Measurements from ENCODE around the gene NPR2.

Gene NPR2

DNA sequence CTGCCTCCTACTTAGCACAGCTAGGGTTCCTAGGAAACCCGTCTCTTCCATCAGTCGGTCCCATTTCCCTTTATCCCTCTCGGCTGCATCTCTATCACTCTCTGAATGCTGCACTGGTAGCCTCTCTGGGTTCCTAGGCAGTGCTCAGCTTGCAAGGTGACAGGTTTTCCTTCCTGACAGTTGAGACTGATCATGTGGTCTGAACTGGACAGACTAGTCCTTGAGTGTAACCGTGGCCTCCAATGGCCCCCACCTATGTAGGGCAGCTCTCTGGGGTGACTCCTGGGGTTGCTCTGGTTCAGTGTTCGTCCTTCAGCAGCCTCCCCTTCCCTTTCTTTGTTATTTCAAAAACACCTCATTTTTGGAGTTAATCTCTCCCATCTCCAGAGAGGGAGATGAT lies 41.4 kb downstream of the NPR2 start:
- DNase-seq (ENCODE audit: low read depth): no peak

- DNase-seq (ENCODE audit: low read depth): no peak
These were observed 43.1 kb downstream of the NPR2 start for GRCh38 chr9:35834260-35835215.

GRCh38 chr9:35835216-35835632 lies 43.8 kb downstream of the NPR2 start:
- no peak for DNase-seq (ENCODE audit: low read depth)

- DNase-seq (ENCODE audit: low read depth): no peak
These were observed 44.4 kb downstream of the NPR2 start for GRCh38 chr9:35835766-35836165.

- no peak for DNase-seq (ENCODE audit: low read depth)
These were observed 45.2 kb downstream of the NPR2 start for GRCh38 chr9:35836595-35836994.

GRCh38 chr9:35839926-35840325 lies 48.5 kb downstream of the NPR2 start:
- no peak for DNase-seq (ENCODE audit: low read depth)

GRCh38 chr9:35840881-35841644 lies 49.7 kb downstream of the NPR2 start:
- DNase-seq (ENCODE audit: low read depth): no peak

GRCh38 chr9:35841645-35841900 lies 50.2 kb downstream of the NPR2 start:
- DNase-seq (ENCODE audit: low read depth): no peak

- no peak for DNase-seq (ENCODE audit: low read depth)
These were observed 50.8 kb downstream of the NPR2 start for GRCh38 chr9:35842020-35842745.

DNA sequence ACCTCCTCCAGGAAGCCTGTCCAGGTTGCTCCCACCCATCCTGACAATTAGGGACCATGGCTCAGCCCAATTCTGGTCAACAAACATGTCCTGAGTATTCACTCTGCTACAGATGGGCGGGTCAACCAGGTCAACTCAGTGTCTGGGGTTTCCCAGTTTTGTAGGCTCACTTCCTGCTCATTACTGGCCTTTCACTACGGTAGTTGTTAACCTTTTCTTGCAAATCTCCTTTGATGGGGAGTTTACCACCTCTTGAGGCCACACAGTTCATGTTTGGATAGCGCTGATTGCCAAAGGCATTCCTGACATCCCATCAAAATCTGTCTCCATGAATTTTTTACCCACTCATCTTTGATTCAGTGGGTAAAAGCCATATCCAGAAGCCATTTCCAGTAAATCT lies 51.4 kb downstream of the NPR2 start:
- DNase-seq (ENCODE audit: low read depth): no peak

DNA sequence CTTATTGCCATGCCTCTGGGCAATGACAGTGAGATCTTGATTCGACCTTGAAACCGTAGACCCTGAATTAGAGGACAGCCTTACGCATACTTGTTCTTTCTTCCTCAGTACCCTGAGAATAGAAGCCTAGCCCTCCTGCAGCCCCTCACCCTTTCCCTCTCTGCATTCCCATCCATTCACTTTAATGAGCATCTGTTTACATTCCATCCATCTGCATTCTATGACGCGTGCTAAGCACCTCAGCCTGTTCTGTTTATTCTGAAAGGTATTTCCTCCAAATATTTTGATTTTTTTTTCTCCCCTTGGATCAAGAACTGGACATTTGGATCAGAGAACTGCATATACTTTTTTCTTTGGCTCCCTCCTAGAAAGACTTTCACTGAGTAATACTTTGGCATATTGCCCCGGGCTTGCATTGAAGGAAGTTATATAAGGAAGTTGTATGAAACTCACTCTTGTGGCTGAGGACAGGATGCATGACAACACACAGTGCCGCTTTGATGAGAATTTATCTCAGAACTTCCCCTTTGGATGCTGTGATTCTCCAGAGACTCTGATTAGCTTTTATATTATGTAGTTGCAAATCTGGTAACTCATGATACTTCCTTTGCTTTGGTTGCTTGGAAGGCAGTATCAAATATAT lies 53.4 kb downstream of the NPR2 start:
- no peak for DNase-seq (ENCODE audit: low read depth)

DNA sequence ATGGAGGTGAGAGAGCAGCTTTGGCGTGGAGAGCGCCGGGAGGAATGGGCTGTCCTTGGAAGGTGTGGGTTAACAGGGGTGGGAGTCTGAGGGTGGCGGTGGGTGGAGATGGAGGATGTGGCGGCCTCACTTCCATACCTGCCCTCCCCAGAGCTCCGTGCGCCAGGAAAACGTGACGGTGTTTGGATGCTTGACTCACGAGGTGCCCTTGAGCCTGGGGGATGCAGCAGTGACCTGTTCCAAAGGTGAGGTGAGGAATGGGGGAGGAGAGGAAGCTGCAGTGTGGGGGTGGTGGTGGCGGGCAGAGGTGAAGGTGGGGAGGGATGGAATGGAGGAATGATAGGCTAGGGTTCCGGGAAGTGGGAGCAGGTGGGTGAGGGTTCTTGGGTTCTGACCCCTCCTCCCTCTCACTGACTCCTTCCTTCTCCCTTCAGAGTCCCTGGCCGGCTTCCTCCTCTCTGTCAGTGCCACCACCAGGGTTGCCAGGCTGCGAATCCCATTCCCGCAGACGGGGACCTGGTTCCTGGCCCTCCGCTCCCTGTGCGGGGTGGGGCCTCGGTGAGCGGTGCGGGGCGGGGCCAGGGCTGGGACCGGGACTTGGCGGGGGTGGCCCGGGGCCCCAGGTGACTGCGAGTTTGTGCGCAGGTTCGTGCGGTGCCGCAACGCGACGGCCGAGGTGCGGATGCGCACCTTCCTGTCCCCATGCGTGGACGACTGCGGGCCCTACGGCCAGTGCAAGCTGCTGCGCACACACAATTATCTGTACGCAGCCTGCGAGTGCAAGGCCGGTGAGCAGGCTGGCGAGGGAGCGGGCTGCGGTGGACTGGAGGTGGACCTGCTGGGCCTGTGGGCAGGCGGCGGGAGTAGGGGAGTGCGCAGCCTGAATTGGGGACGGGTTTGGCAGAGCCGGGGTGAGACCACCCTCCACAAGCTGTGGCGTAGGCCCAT lies 54.7 kb downstream of the NPR2 start:
- DNase-seq (ENCODE audit: low read depth): no peak

DNA sequence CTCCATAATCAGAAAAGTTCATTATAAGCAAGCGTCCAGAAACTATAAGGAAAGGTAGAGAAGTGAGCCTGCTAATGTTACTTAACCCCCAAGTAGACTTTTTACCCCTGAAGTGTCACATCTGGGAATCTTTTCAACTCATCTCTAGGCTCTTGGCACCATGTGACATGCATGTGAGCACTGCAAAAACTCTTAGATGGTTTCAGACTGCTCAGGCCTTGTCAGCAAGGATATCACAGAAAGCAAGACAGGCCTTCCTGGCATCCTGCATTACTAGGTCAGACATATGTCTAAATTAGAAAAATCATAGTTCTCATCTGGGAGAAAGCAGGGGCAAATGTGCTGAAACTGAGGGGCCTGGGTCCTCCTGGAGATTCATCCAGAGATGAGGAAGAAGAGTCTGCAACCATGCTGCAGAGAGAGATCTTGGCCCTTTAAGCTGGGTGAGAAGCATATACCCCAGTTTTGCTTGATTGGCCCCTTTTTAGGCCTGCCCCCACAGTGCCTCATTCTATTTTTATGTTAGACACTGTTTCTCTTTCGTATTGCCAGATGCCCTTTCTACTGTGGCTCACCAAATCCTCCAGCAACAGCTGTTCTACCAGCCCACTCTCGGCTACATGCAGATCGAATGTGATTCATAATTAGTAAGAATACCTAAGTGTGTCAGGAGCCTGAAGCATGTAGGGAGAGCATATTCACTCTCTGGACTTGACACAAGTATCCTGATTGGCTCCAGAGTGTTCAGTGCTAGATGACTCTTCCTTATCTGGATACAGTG lies 56.6 kb downstream of the NPR2 start:
- no peak for DNase-seq (ENCODE audit: low read depth)

DNA sequence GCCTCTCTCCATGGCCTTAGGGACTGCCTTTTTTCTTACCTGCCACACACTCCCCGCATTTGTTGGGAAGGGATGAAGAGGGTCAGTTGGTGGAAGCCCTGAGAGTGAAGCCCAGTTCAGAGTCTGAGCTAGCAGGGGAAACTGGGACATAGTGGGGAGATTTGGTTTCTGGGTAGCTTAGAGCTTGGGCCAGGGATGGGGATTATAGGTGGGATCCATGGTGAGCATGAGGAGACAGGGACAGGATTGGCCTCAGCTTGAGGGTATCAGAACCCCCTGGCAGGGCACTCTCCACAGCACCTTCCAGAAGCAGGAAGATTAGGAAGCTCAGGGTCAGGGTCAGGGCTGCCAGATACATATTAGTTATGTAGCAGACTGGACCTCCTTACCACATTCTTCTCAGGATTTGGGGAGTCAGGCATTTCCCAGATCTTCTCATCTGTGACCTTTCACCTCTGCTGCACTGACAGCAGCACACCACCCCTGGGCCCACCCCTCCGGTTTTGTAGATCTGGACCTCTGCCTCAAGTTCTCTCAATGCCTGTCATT lies 61.0 kb downstream of the NPR2 start:
- DNase-seq (ENCODE audit: low read depth): no peak

- DNase-seq (ENCODE audit: low read depth): no peak
These were observed 61.8 kb downstream of the NPR2 start for GRCh38 chr9:35852876-35853865.

DNA sequence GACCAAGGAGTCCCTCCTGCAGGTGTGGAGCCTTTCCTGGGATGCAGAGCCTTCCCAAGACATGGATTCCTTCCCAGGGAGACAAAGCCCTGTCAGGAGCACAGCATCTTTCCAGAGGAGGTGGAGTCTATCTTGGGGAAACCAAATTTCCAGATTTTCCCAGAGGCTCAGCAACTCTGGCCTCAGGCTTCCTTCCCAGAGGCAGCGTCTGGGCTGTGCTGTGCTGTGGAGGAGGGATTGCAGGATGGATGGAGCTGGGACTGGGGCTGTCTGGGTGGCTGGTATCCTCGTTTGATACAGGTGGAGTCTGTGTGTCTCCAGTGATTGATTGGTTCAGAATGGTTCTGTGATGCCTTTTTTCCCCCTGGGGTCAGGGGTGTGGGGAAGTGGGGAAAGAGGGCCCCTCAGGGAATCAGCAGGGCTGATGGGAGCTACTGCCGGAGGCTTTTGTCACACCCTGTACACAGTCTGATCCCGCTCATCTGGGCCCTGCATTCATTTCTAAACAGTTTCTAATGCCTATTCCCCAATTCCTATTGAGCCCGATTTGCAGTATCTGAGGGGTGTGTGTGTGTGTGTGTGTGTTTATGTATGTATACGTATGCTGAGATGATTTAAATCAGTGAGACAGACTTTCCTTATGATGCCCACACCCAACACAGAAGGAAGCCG lies 62.8 kb downstream of the NPR2 start:
- DNase-seq (ENCODE audit: low read depth): no peak

DNA sequence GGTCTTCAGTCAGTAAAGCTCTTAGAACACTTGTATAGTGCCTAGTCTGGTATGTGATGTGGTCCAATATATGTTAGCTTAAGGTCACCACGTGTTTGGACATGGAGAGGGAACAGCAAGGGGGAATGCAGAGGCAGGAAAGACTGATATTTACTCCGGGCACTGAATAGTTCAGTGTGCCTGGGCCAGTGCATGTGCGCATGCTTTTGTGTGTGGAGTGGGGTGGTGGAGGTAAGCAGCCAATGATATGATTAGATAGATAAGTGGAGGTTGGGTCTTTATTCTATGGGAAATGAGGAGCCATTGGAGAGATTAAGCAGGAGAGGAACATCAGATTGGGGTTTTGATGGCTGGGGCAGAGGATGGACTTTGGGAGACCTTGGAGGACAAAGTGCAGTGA lies 64.8 kb downstream of the NPR2 start:
- no peak for DNase-seq (ENCODE audit: low read depth)

GRCh38 chr9:35856882-35857281 lies 65.5 kb downstream of the NPR2 start:
- no peak for DNase-seq (ENCODE audit: low read depth)

All from stimulated activated CD8-positive, alpha-beta memory T cell treated with anti-CD3 and anti-CD28 coated beads, Interleukin-7, amount 100 ng/mL, for 24 hours (primary cell).